MG63 (cell line): ENCODE results near the gene HAPLN2. TPM values are rescaled to one million over a fixed set of nuclear protein-coding genes. Genes with fewer than 3 reads are reported as not detected.

Experiments
- DNase-seq: peaks from one replicate; pipeline ENCODE4 v3.0.0-alpha.2; 2020
- H3K27me3 ChIP-seq: fragments of 250-450 bp; sonication (Bioruptor Pico); 2 replicates; pipeline ENCODE4 v1.5.1; 2020; ENCODE audit warnings: mild to moderate bottlenecking, moderate library complexity
- H3K36me3 ChIP-seq: fragments of 250-450 bp; sonication (Bioruptor Pico); 2 replicates; pipeline ENCODE4 v1.5.1; 2020; ENCODE audit warnings: mild to moderate bottlenecking, moderate library complexity
- H3K4me3 ChIP-seq: fragments of 250-450 bp; sonication (Bioruptor Pico); 2 replicates; pipeline ENCODE4 v1.5.1; 2020; ENCODE audit warnings: mild to moderate bottlenecking, moderate library complexity
- H3K9me3 ChIP-seq: fragments of 250-450 bp; sonication (Bioruptor Pico); 2 replicates; pipeline ENCODE4 v1.5.1; 2020; ENCODE audit warnings: mild to moderate bottlenecking, moderate library complexity
- total RNA-seq: library from RNA; depleted of rRNA; stranded (reverse); fragments of >200 nt; shearing (Covaris generic); gene quantifications from 2 replicates; pipeline ENCODE4 v1.2.3, GENCODE V29; 2014; ENCODE audit warnings: low replicate concordance

Gene HAPLN2
- total RNA-seq, 1 experiment from 2014 or later, result not detected

DNA sequence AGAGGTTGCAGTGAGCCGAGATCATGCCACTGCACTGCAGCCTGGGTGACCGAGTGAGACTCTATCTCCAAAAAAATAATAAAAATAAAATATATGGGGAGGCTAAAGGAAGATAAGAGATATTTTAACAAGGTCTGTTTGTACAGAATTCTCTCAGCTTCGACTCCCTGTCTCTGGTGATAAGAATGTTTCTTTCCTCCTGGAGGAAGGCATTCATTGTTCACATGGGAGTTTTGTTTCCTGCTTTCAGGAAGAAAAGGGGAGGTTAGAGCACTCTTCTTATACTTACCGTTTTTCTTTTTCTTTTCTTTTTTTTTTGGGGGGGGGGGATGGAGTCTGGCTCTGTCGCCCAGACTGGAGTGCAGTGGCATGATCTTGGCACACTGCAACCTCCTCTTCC, 29.7 kb upstream of the HAPLN2 start:
- H3K9me3 ChIP-seq, result no peaks in the 10 kb centered on the region
- DNase-seq, result no peak

DNA sequence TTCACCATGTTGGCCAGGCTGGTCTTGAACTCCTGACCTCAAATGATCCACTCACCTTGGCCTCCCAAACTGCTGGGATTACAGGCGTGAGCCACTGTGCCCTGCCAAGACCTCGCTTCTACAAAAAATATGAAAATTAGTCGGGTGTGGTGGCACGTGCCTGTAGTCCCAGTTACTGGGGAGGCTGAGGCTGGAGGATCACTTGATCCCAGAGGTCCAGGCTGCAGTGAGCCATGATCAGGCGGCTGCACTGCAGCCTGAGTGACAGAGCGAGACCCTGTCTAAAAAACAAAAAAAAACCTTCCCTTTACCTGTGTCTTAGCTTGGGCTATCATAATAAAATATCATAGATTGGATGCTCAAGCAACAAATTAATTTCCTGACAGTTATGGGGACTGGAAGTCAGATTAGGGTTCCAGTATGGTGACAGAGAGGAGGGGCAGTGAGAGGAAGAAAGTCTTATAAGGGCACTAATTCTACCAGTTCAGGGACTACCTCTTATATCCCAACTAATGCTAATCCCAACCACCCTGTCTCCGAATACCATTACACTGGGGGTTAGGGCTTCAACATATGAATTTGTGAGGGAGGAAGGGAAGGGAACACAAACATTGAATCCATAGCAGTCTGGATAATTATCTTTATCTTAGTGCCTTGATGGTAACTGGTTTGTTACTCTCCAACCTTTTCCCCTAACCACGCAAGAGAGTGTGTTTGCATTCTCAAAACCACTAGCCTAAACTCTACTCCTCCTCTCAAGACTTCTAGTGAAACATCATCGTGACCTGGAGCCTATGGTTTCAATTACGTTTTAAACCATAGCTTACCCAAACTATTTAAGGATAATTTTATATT, 28.7 kb upstream of the HAPLN2 start:
- DNase-seq, result no peak
- Histone ChIP-seq H3K4me3 (peak overlapping the region; percentile 84), H3K9me3 (no peaks in the 10 kb centered on the region), H3K36me3 (peaks cover 36% of the 10 kb centered on the region), H3K27me3 (no peaks in the 10 kb centered on the region)

More for the DNA sequence above, 29.7 kb upstream of the HAPLN2 start:
- no peaks in the 10 kb centered on the region for H3K27me3 ChIP-seq
- no peak overlapping the region for H3K4me3 ChIP-seq
- H3K36me3 ChIP-seq, result peaks cover 26% of the 10 kb centered on the region

DNA sequence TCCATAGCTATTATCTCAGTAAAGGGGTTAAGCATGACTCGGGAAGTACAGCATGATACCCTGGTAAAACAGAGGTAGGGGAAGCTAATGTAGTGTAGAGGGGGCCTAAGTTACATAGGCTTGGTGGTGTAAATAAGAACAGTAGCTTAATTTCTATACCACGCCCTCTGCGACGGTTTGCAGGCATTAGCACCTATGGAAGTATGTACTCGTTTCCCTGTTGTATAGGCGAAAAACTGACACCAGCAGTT, 28.1 kb upstream of the HAPLN2 start:
- peak overlapping the region; percentile 84 for H3K4me3 ChIP-seq
- H3K27me3 ChIP-seq, result no peaks in the 10 kb centered on the region
- DNase-seq, result no peak
- H3K9me3 ChIP-seq, result no peaks in the 10 kb centered on the region
- H3K36me3 ChIP-seq, result peaks cover 42% of the 10 kb centered on the region

DNA sequence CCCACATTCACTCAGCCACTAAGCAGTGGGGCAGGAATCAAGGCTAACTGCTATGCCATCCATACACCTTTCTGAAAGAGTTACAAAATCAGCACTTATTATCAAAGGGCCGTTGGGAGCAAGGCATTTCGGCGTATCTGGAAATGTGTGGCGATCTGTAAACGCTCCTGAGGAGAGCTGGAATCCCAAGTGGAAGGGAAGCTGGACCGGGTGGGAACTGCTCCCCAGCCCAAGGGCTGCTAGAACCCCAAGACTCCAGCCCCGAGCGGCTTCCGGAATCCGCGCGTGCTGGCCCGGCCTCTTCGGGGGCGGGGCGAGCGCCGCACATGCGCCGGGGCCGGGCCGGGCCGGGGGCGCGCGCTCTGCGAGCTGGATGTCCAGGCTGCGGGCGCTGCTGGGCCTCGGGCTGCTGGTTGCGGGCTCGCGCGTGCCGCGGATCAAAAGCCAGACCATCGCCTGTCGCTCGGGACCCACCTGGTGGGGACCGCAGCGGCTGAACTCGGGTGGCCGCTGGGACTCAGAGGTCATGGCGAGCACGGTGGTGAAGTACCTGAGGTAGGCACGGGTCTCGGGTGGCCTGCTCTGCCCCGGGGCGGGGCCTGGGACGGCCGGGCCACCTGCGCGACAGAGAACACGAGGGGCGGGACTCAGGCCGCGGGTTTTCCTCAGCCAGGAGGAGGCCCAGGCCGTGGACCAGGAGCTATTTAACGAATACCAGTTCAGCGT, 27.6 kb upstream of the HAPLN2 start, which contains the start of gene NAXE:
Gene NAXE (plus strand): TSS at position 345 of the 726 bp plus-strand sequence. CDS start 29 bp downstream, at position 374.
- peaks cover 47% of the 10 kb centered on the region for H3K36me3 ChIP-seq
- DNase-seq, result peak; percentile 79
- H3K9me3 ChIP-seq, result no peaks in the 10 kb centered on the region
- H3K4me3 ChIP-seq, result peak within 1 kb of the TSS; percentile 84
- no peaks in the 10 kb centered on the region for H3K27me3 ChIP-seq

DNA sequence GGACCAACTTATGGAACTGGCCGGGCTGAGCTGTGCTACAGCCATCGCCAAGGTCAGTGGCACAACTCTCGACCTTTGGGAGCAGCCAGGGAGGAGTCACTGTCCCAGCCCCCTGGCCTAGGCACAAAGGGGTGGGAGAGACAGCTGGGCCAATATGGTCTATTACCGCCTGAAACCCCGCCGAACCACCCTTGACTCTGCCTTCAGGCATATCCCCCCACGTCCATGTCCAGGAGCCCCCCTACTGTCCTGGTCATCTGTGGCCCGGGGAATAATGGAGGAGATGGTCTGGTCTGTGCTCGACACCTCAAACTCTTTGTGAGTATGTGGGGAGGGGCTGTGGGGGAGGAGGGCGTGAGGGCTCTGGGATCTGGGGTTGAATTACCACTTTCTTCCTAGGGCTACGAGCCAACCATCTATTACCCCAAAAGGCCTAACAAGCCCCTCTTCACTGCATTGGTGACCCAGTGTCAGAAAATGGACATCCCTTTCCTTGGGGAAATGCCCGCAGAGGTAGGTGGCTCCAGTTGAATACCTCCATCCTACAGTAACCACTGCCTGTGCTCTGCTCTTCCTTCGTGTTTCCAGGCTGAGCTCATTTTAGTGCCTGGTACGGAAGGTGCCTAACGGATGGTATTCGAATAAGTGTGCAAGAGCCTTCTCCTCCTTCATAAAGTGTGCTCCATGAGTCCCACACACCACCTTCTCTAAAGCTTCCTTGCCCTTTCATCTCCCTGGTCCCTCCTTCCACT, 26.9 kb upstream of the HAPLN2 start:
- peaks cover 54% of the 10 kb centered on the region for H3K36me3 ChIP-seq
- H3K27me3 ChIP-seq, result no peaks in the 10 kb centered on the region
- H3K4me3 ChIP-seq, result peak overlapping the region; percentile 84
- no peak for DNase-seq
- H3K9me3 ChIP-seq, result no peaks in the 10 kb centered on the region

DNA sequence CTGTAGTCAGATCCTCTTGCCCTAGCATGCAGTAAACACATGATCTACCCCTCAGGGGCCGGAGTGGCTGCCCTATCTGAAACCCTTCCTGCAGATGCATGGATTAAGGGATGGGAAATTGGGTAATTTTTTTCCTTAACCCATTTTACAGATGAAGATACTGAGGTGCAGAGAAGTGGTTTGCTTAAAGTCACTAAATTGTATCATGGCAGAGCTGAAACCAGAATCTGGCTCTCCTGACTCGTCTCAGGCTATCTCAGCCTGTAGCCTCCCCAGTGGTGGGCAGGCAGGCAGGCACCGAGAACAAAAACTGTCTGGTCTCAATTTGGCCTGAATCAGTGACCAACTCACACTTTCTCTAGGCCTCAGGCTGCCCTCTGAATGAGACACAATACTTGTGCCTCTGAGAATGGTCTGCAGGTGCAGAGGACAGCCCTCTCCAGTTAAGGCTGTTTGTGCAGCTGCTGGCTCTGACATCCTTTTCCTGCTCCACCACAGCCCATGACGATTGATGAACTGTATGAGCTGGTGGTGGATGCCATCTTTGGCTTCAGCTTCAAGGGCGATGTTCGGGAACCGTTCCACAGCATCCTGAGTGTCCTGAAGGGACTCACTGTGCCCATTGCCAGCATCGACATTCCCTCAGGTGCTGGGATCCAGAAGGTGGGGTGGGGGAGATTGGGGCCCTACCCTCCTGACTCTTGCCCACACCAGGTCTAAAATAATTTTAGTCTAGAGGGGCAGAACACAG, 26.1 kb upstream of the HAPLN2 start:
- Histone ChIP-seq H3K36me3 (peaks cover 62% of the 10 kb centered on the region), H3K4me3 (peak overlapping the region; percentile 84), H3K9me3 (no peaks in the 10 kb centered on the region), H3K27me3 (no peaks in the 10 kb centered on the region)
- DNase-seq, result no peak

DNA sequence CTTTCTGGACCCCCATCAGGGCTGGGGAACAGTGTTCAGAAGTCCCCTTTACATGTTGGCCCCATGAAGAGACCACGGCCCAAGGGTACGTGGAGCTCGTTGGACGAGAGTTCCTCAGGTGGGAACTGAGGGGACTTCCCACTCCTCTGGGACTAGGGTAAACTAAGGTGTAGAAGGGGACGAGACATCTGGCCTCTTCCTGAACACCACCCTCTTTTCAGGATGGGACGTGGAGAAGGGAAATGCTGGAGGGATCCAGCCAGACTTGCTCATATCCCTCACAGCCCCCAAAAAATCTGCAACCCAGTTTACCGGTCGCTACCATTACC, 25.6 kb upstream of the HAPLN2 start:
- no peak overlapping the region for H3K4me3 ChIP-seq
- H3K36me3 ChIP-seq, result peaks cover 67% of the 10 kb centered on the region

DNA sequence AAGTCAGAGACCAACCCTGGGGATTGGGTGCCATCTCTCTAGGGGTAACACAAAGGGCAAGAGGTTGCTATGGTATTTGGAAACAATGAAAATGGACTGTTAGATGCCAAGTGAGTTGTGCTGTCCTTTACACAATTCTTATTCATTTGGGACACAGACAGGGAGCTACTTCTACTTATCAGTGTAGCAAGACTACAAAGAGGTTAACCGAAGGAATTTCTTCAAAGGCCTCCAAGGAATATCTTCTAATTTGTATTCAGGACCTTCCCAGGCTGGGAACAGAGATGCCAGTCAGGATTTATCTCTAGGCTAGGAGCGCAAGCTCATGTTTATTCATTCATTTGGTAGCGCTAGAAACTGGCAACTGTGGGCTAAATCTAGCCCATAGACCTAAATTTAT, 25.0 kb upstream of the HAPLN2 start:
- Histone ChIP-seq H3K36me3 (peaks cover 72% of the 10 kb centered on the region), H3K9me3 (no peaks in the 10 kb centered on the region), H3K4me3 (no peak overlapping the region), H3K27me3 (no peaks in the 10 kb centered on the region)
- DNase-seq, result no peak

More for the DNA sequence above, 25.6 kb upstream of the HAPLN2 start:
- no peaks in the 10 kb centered on the region for H3K27me3 ChIP-seq
- no peak for DNase-seq
- H3K9me3 ChIP-seq, result no peaks in the 10 kb centered on the region

GRCh38 chr1:156595016-156595415, 24.2 kb upstream of the HAPLN2 start:
- no peak for DNase-seq
- H3K27me3 ChIP-seq, result no peaks in the 10 kb centered on the region
- no peaks in the 10 kb centered on the region for H3K9me3 ChIP-seq
- H3K4me3 ChIP-seq, result no peak overlapping the region
- H3K36me3 ChIP-seq, result peaks cover 78% of the 10 kb centered on the region

DNA sequence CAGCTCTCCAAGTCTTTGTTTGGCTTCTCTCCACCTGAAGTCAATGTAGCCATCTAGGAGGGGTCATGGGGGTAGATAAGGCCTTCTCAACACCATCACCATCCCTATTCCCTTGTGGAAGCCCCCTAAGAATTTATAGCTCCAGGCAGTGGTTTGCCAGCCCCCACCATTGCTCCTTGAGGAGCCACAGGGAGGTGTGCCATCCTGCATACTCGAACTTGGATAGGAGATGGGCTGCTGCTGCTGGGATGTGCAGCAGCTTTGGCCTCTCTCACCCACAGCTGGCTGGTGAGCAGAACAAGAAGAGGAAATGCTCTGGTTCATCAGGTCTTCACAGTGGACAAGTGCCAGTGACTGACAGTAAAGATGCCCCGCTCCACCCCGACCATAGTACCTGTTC, 22.8 kb upstream of the HAPLN2 start:
- peaks cover 78% of the 10 kb centered on the region for H3K36me3 ChIP-seq
- no peaks in the 10 kb centered on the region for H3K27me3 ChIP-seq
- DNase-seq, result no peak
- no peaks in the 10 kb centered on the region for H3K9me3 ChIP-seq
- no peak overlapping the region for H3K4me3 ChIP-seq

DNA sequence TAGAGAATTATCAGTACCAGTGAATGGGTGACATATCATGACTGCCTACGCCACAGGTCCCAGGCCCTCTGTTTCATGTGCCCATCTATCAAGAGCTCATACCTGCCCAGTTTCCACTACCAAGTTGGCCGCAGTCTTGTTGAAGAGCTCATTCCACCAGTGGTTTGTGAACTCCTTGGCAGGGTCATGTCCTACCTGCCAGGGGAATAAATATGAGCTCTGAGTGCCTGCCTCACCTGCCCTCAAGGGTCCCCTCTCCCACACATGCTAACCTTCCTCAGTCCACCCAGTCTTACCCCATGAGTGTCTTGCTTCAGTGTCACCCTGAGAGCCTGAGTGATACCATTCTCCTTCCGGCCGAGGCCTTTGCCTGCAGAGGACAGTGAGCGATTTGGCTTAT, 21.1 kb upstream of the HAPLN2 start:
- Histone ChIP-seq H3K36me3 (peaks cover 64% of the 10 kb centered on the region), H3K4me3 (no peak overlapping the region), H3K9me3 (no peaks in the 10 kb centered on the region), H3K27me3 (no peaks in the 10 kb centered on the region)
- no peak for DNase-seq

DNA sequence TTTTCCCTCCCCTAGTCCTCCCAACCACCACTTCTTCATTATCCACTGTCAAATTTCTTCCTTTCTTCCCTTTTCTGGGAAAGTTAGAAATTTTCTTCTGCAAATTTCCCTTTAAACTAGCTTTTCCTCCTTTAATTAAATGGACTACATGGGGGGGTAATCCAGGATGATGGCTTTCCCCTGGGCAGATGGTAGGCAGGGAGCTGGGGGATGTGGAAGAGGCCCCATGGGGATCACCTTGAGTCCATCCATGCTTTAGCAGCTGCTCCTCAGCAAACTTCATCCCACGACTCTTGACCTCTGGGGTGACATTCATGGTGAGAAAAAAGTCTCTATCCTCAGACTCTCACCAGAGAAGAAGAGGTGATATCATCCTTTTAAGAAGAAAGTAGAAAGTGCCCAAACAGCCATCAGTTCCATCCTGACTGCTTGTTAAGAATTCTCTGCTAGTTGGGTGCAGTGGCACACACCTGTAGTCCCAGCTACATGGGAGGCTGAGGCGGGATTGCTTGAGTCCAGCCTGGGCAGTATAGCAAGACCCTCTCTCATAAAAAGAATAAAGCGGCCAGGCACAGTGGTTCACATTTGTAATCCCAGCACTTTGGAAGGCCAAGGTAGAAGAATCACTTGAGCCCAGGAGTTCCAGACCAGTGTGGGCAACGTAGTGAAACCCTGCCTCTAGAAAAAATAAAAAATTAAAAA, 20.3 kb upstream of the HAPLN2 start:
- Histone ChIP-seq H3K4me3 (no peak overlapping the region), H3K36me3 (peaks cover 58% of the 10 kb centered on the region)

DNA sequence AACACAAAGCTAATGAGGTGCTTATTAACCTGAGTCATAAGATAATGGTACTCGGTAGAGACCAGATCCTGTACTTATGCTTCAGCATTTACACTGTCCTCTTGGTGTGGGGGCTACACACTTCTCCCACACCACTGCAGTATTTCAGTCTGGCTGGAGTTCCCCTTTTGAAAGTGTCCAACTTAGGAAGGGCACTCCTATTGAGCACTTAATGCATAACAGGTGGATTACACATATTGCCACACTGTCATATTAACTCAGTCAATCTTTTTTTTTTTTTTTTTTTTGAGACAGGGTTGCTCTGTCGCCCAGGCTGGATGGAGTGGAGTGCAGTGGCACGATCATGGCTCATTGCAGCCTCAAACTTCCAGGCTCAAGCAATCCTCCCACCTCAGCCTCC, 19.4 kb upstream of the HAPLN2 start:
- Histone ChIP-seq H3K9me3 (no peaks in the 10 kb centered on the region), H3K36me3 (peaks cover 49% of the 10 kb centered on the region), H3K4me3 (peak overlapping the region; percentile 86; the same call in 1 of the 2 replicates), H3K27me3 (no peaks in the 10 kb centered on the region)
- no peak for DNase-seq

More for the DNA sequence above, 20.3 kb upstream of the HAPLN2 start:
- DNase-seq, result no peak
- Histone ChIP-seq H3K27me3 (no peaks in the 10 kb centered on the region), H3K9me3 (no peaks in the 10 kb centered on the region)

DNA sequence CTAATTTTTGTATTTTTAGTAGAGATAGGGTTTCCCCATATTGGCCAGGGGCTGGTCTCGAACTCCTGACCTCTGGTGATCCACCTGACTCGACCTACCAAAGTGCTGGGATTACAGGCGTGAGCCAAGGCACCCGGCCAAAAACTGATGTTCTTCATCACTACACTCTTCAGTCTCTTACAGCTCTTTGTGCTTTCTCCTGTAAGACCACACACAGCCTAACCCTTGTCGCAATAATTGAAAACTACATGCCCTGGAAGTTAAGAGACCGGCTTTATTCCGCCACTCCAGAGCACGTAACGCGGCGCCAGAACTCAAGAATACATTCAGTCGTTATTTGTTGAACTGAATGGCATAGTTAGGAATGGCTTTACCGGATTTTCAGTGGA, 18.5 kb upstream of the HAPLN2 start:
- peaks cover 40% of the 10 kb centered on the region for H3K36me3 ChIP-seq
- H3K27me3 ChIP-seq, result no peaks in the 10 kb centered on the region
- peak overlapping the region; percentile 86 for H3K4me3 ChIP-seq
- DNase-seq, result no peak
- H3K9me3 ChIP-seq, result no peaks in the 10 kb centered on the region

DNA sequence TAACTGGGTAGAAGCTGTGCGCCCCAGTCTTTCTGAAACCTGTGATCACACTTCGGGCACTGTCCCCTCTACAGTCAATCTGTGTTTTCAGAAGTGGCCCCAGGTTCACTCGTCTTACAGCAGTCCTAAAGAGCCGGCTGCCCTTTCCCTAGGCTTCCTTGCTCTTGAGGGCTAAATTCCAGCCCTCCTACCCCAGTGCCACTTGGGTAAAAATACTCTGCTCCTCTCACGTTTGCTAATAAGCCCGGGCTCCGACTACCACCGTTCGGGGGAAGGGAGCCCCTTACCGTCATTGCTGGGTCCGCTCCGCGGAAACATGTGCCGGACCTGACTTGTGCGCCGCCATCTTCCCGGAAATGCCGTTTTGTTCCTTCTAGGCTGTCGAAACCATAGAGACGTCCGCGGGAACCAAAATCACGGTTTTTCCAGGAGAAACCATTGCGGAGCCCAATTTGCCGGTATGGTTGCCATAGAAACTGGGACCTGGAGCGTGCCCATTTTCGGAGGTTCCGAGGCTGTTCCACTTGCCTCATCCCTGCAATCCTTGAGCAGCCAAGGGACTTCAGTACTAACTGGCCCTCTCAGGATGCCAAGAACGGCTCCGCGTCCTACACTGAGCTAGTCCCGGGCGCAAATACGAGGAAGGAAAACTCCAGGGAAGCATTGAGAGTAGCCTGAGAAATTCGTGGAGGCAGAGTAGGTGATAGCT, 17.9 kb upstream of the HAPLN2 start, which contains the start of gene GPATCH4:
Gene GPATCH4 (minus strand): TSS at position 358 of the 709 bp plus-strand sequence.
- peak within 1 kb of the TSS; percentile 86 for H3K4me3 ChIP-seq
- DNase-seq, result peak; percentile 88
- no peaks in the 10 kb centered on the region for H3K27me3 ChIP-seq
- peaks cover 34% of the 10 kb centered on the region for H3K36me3 ChIP-seq
- H3K9me3 ChIP-seq, result no peaks in the 10 kb centered on the region
